Neural progenitor cell (in vitro differentiated cells): ENCODE data around the gene THSD4. TPM values are rescaled to one million over a fixed set of nuclear protein-coding genes. Genes with fewer than 3 reads are reported as not detected.

Experiments used
- DNase-seq: peaks from one replicate; pipeline ENCODE4 v3.0.0-alpha.2; 2016; ENCODE audit warnings: low spot score
- H2AFZ ChIP-seq: fragments of 200-600 bp; sonication (generic); replicated peaks from 2 replicates; pipeline ENCODE4 v1.6.1; 2016; ENCODE audit warnings: antibody characterized with exemption
- H3F3A ChIP-seq: fragments of 200-600 bp; sonication (generic); 2 replicates; pipeline ENCODE4 v1.6.1; 2016; ENCODE audit warnings: antibody characterized with exemption, low read depth
- H3K27ac ChIP-seq: fragments of 200-600 bp; sonication (generic); 2 replicates; pipeline ENCODE4 v1.5.1; 2016; ENCODE audit warnings: mild to moderate bottlenecking
- H3K27me3 ChIP-seq: fragments of 200-600 bp; sonication (generic); 2 replicates; pipeline ENCODE4 v1.6.1; 2016; ENCODE audit warnings: mild to moderate bottlenecking, moderate library complexity
- H3K36me3 ChIP-seq: fragments of 200-600 bp; sonication (generic); 2 replicates; pipeline ENCODE4 v1.5.1; 2016
- H3K4me1 ChIP-seq: fragments of 200-600 bp; sonication (generic); 2 replicates; pipeline ENCODE4 v1.6.1; 2016; ENCODE audit warnings: mixed run types
- H3K4me2 ChIP-seq: fragments of 200-600 bp; sonication (generic); 2 replicates; pipeline ENCODE4 v1.6.1; 2016
- H3K4me3 ChIP-seq: fragments of 200-600 bp; sonication (generic); 2 replicates; pipeline ENCODE4 v1.5.1; 2016
- H3K79me2 ChIP-seq: fragments of 200-600 bp; sonication (generic); 2 replicates; pipeline ENCODE4 v1.6.1; 2016; ENCODE audit warnings: low read depth
- H3K9ac ChIP-seq: fragments of 200-600 bp; sonication (generic); 2 replicates; pipeline ENCODE4 v1.6.1; 2016
- H3K9me3 ChIP-seq: fragments of 200-600 bp; sonication (generic); 2 replicates; pipeline ENCODE4 v1.5.1; 2016; ENCODE audit warnings: low read depth
- H4K20me1 ChIP-seq: fragments of 200-600 bp; sonication (generic); 2 replicates; pipeline ENCODE4 v1.6.1; 2016; ENCODE audit warnings: low read depth
- H3K27ac Mint-ChIP-seq: 3 replicates; pipeline ENCODE4 v1.8.0; 2021; ENCODE audit warnings: mixed read lengths
- H3K27me3 Mint-ChIP-seq: 2 replicates; pipeline ENCODE4 v1.8.0; 2022; ENCODE audit warnings: low read depth, mild to moderate bottlenecking, inconsistent platforms, moderate library complexity, mixed read lengths; ENCODE audit not compliant: insufficient read depth
- H3K36me3 Mint-ChIP-seq: 3 replicates; pipeline ENCODE4 v1.8.0; 2021; ENCODE audit warnings: mixed read lengths
- H3K4me1 Mint-ChIP-seq: 3 replicates; pipeline ENCODE4 v1.8.0; 2021; ENCODE audit warnings: mixed read lengths
- H3K4me3 Mint-ChIP-seq: 3 replicates; pipeline ENCODE4 v1.8.0; 2021; ENCODE audit warnings: mild to moderate bottlenecking, moderate library complexity, mixed read lengths
- H3K9me3 Mint-ChIP-seq: 3 replicates; pipeline ENCODE4 v1.8.0; 2020; ENCODE audit warnings: mixed read lengths
- CTCF ChIP-seq: fragments of 200-600 bp; sonication (generic); IDR thresholded peaks from 2 replicates; pipeline ENCODE4 v1.5.1; 2017; ENCODE audit warnings: antibody characterized with exemption, mild to moderate bottlenecking
- EZH2 ChIP-seq: fragments of 200-600 bp; sonication (generic); IDR thresholded peaks from 2 replicates; pipeline ENCODE4 v1.6.1; 2017; ENCODE audit warnings: antibody characterized with exemption, mild to moderate bottlenecking, moderate library complexity
- EZH2phosphoT487 ChIP-seq: fragments of 200-600 bp; sonication (generic); IDR thresholded peaks from 2 replicates; pipeline ENCODE4 v1.6.1; 2017; ENCODE audit warnings: antibody characterized with exemption
- total RNA-seq: library from RNA; depleted of rRNA; stranded (reverse); fragments of >200 nt; gene quantifications from 2 replicates; pipeline ENCODE4 v1.2.3, GENCODE V29; 2015; ENCODE audit warnings: low replicate concordance

THSD4 gene
- total RNA-seq, 1 donor from 2014 or later, result 2.4 TPM

- Histone ChIP-seq H3K9me3 (no peaks in the 10 kb centered on the region), H3K4me1 (peaks cover 13% of the 10 kb centered on the region), H3K4me3 (no peak overlapping the region), H3K4me2 (no peak overlapping the region), H2AFZ (no peak overlapping the region), H3K27ac (no peak overlapping the region), H3F3A (peaks cover 15% of the 10 kb centered on the region), H3K36me3 (no peaks in the 10 kb centered on the region), H3K79me2 (no peaks in the 10 kb centered on the region), H3K27me3 (no peaks in the 10 kb centered on the region), H4K20me1 (no peaks in the 10 kb centered on the region), H3K9ac (no peak overlapping the region)
- no peak for DNase-seq
- Mint-ChIP-seq H3K27ac (no peak overlapping the region), H3K4me1 (no peaks in the 10 kb centered on the region), H3K36me3 (no peaks in the 10 kb centered on the region), H3K4me3 (no peak overlapping the region), H3K27me3 (peaks cover 2% of the 10 kb centered on the region), H3K9me3 (no peaks in the 10 kb centered on the region)
- no peak for TF ChIP-seq EZH2phosphoT487
- TF ChIP-seq EZH2, result no peak
- no peak for TF ChIP-seq CTCF
These were observed 67.8 kb downstream of the THSD4 start for GRCh38 chr15:71183063-71183462.

- no peaks in the 10 kb centered on the region for H3K36me3 Mint-ChIP-seq
- Histone ChIP-seq H3K79me2 (no peaks in the 10 kb centered on the region), H3K4me3 (no peak overlapping the region), H4K20me1 (no peaks in the 10 kb centered on the region), H3K9ac (no peak overlapping the region), H3K4me1 (peaks cover 13% of the 10 kb centered on the region), H3K27me3 (no peaks in the 10 kb centered on the region), H3K4me2 (no peak overlapping the region), H3F3A (peaks cover 15% of the 10 kb centered on the region), H3K27ac (no peak overlapping the region), H2AFZ (no peak overlapping the region), H3K9me3 (no peaks in the 10 kb centered on the region), H3K36me3 (no peaks in the 10 kb centered on the region)
- H3K9me3 Mint-ChIP-seq, result no peaks in the 10 kb centered on the region
- TF ChIP-seq CTCF, result no peak
- no peak for TF ChIP-seq EZH2
- no peak for TF ChIP-seq EZH2phosphoT487
- peaks cover 5% of the 10 kb centered on the region for H3K4me1 Mint-ChIP-seq
- H3K27me3 Mint-ChIP-seq, result peaks cover 2% of the 10 kb centered on the region
- H3K27ac Mint-ChIP-seq, result no peak overlapping the region
- no peak for DNase-seq
- H3K4me3 Mint-ChIP-seq, result no peak overlapping the region
These were observed 70.4 kb downstream of the THSD4 start for GRCh38 chr15:71185706-71186105.

GRCh38 chr15:71186267-71186666, 71.0 kb downstream of the THSD4 start:
- Mint-ChIP-seq H3K27ac (no peak overlapping the region), H3K36me3 (no peaks in the 10 kb centered on the region), H3K9me3 (no peaks in the 10 kb centered on the region), H3K4me1 (peaks cover 5% of the 10 kb centered on the region), H3K4me3 (no peak overlapping the region), H3K27me3 (peaks cover 4% of the 10 kb centered on the region)
- no peaks in the 10 kb centered on the region for H3K79me2 ChIP-seq
- no peaks in the 10 kb centered on the region for H3K9me3 ChIP-seq
- peaks cover 15% of the 10 kb centered on the region for H3F3A ChIP-seq
- H3K4me2 ChIP-seq, result peak overlapping the region; percentile 60
- no peaks in the 10 kb centered on the region for H4K20me1 ChIP-seq
- no peak overlapping the region for H3K9ac ChIP-seq
- no peaks in the 10 kb centered on the region for H3K36me3 ChIP-seq
- H3K4me3 ChIP-seq, result no peak overlapping the region
- H3K27ac ChIP-seq, result no peak overlapping the region
- no peak overlapping the region for H2AFZ ChIP-seq
- TF ChIP-seq EZH2phosphoT487 (no peak), EZH2 (no peak), CTCF (no peak)
- H3K4me1 ChIP-seq, result peaks cover 13% of the 10 kb centered on the region
- H3K27me3 ChIP-seq, result no peaks in the 10 kb centered on the region
- no peak for DNase-seq
